Measurements from ENCODE around the gene RNF169. TPM values are rescaled to one million over a fixed set of nuclear protein-coding genes. Genes with fewer than 3 reads are reported as not detected.

RNF169 gene
- total RNA-seq, 2 donors from 2014 or later, result 22.1 to 30.1 TPM

- no peak for ATAC-seq (ENCODE audit: insufficient number of reproducible peaks, low FRiP score, low read depth)
- no peaks in the 10 kb centered on the region for H3K36me3 ChIP-seq
- H3K27me3 ChIP-seq (replicated peaks; ENCODE audit: insufficient read depth), result no peaks in the 10 kb centered on the region
- no peak overlapping the region for H3K4me3 ChIP-seq
- TF ChIP-seq CTCF (IDR thresholded peaks at IDR 0.05), result no peak
- H3K9me3 ChIP-seq, result no peaks in the 10 kb centered on the region
- H3K27ac ChIP-seq, result no peak overlapping the region
- no peak for DNase-seq (ENCODE audit: low spot score)
- peaks cover 28 to 56% of the 10 kb centered on the region in 2 donors for H3K4me1 ChIP-seq (ENCODE audit: control insufficient read depth in 1 of 2, low read depth in 2 of 2)
Observed at GRCh38 chr11:74784234-74784633, 35.6 kb downstream of the RNF169 start.

- Histone ChIP-seq H3K9me3 (no peaks in the 10 kb centered on the region), H3K4me3 (no peak overlapping the region), H3K36me3 (no peaks in the 10 kb centered on the region), H3K27me3 (replicated peaks; ENCODE audit: insufficient read depth) (no peaks in the 10 kb centered on the region), H3K27ac (no peak overlapping the region), H3K4me1 (ENCODE audit: control insufficient read depth in 1 of 2, low read depth in 2 of 2) (peaks cover 28 to 56% of the 10 kb centered on the region in 2 donors)
- DNase-seq (ENCODE audit: low spot score) (no peak), ATAC-seq (ENCODE audit: insufficient number of reproducible peaks, low FRiP score, low read depth) (no peak)
- TF ChIP-seq CTCF (IDR thresholded peaks at IDR 0.05), result no peak
Observed at GRCh38 chr11:74784726-74785125, 36.1 kb downstream of the RNF169 start.

- ATAC-seq (ENCODE audit: insufficient number of reproducible peaks, low FRiP score, low read depth) (no peak), DNase-seq (ENCODE audit: low spot score) (no peak)
Observed at GRCh38 chr11:74786574-74786973, 37.9 kb downstream of the RNF169 start.

GRCh38 chr11:74791333-74792100, 42.9 kb downstream of the RNF169 start:
- no peak for ATAC-seq (ENCODE audit: insufficient number of reproducible peaks, low FRiP score, low read depth)

More at GRCh38 chr11:74786574-74786973, 37.9 kb downstream of the RNF169 start:
- H3K4me3 ChIP-seq, result no peak overlapping the region
- peaks cover 9% of the 10 kb centered on the region for H3K36me3 ChIP-seq
- H3K9me3 ChIP-seq, result no peaks in the 10 kb centered on the region
- no peak overlapping the region for H3K27ac ChIP-seq
- H3K27me3 ChIP-seq (replicated peaks; ENCODE audit: insufficient read depth), result no peaks in the 10 kb centered on the region
- peaks cover 18 to 42% of the 10 kb centered on the region in 2 donors for H3K4me1 ChIP-seq (ENCODE audit: control insufficient read depth in 1 of 2, low read depth in 2 of 2)
- TF ChIP-seq CTCF (IDR thresholded peaks at IDR 0.05), result no peak

GRCh38 chr11:74806267-74806666, 57.6 kb downstream of the RNF169 start:
- no peak overlapping the region for H3K4me3 ChIP-seq
- ATAC-seq (ENCODE audit: insufficient number of reproducible peaks, low FRiP score, low read depth), result no peak
- H3K36me3 ChIP-seq, result no peaks in the 10 kb centered on the region
- TF ChIP-seq CTCF (IDR thresholded peaks at IDR 0.05), result no peak
- H3K9me3 ChIP-seq, result no peaks in the 10 kb centered on the region
- H3K27me3 ChIP-seq (replicated peaks; ENCODE audit: insufficient read depth), result no peaks in the 10 kb centered on the region
- no peak for DNase-seq (ENCODE audit: low spot score)
- H3K27ac ChIP-seq, result no peak overlapping the region
- H3K4me1 ChIP-seq (ENCODE audit: control insufficient read depth in 1 of 2, low read depth in 2 of 2), result peaks cover 18 to 25% of the 10 kb centered on the region in 2 donors

More at GRCh38 chr11:74791333-74792100, 42.9 kb downstream of the RNF169 start:
- H3K36me3 ChIP-seq, result peaks cover 12% of the 10 kb centered on the region
- H3K4me1 ChIP-seq (ENCODE audit: control insufficient read depth in 1 of 2, low read depth in 2 of 2), result peaks cover 0 to 12% of the 10 kb centered on the region in 2 donors
- no peaks in the 10 kb centered on the region for H3K9me3 ChIP-seq
- TF ChIP-seq CTCF (IDR thresholded peaks at IDR 0.05), result no peak
- H3K27me3 ChIP-seq (replicated peaks; ENCODE audit: insufficient read depth), result no peaks in the 10 kb centered on the region
- no peak overlapping the region for H3K27ac ChIP-seq
- H3K4me3 ChIP-seq, result no peak overlapping the region
- no peak for DNase-seq (ENCODE audit: low spot score)

All from thoracic aorta (tissue), 2 donors.